HepG2 (cell line): Measurements from ENCODE around the gene NKD1. TPM values are rescaled to one million over a fixed set of nuclear protein-coding genes. Genes with fewer than 3 reads are reported as not detected.

ENCODE experiments used
- ATAC-seq: fragments of 200-7000 bp; cut with Tn5 transposase; 3 replicates; pipeline ENCODE4 v1.9.1; 2020; ENCODE audit warnings: mild to moderate bottlenecking, moderate library complexity
- BruUV-seq: library from RNA; stranded (reverse); fragments of 400-500 nt; replicated peaks from 2 replicates; lab custom pipeline; 2021; lab: Mats Ljungman, UMichigan
- CTCF ChIA-PET: fragments of 300-600 bp; formaldehyde crosslinking; extraction: SDS; loops from one replicate; lab custom pipeline; 2021; ENCODE audit warnings: low total read pairs, inconsistent platforms, low intra/inter-chr PET ratio; lab: Yijun Ruan, JAX
- POLR2A ChIA-PET: fragments of 350-600 bp; sonication (Branson Sonifier 250); formaldehyde crosslinking; loops from one replicate; lab custom pipeline; 2020; ENCODE audit warnings: antibody characterized with exemption, inconsistent platforms; lab: Yijun Ruan, JAX
- DNase-seq: peaks from one replicate; pipeline ENCODE4 v3.0.0-alpha.2; 2015; ENCODE audit warnings: low spot score
- FAIRE-seq: peaks from 3 replicates; lab custom pipeline; 2011; peaks lifted over from hg19 to GRCh38; lab: Jason Lieb, UNC
- H2AFZ ChIP-seq: one replicate; pipeline ENCODE4 v1.6.1; 2011; ENCODE audit warnings: low read length, inconsistent platforms
- H3K27ac ChIP-seq: fragments of 300-600 bp; 3 replicates; pipeline ENCODE4 v1.8.0; 2011; ENCODE audit warnings: mixed run types, mild to moderate bottlenecking, mixed read lengths, low read length, inconsistent platforms; ENCODE audit not compliant: insufficient read depth; ENCODE audit errors: extremely low read length
- H3K27me3 ChIP-seq, 2 experiments: fragments of 200-600 bp in 1 of 2; 2 replicates in 1 of 2; 3 replicates in 1 of 2; pipeline versions ENCODE4 v1.6.0 to v1.8.0; 2011; ENCODE audit warnings: low read length in 2 of 2, mild to moderate bottlenecking in 2 of 2, moderate library complexity in 2 of 2, inconsistent platforms in 1 of 2; ENCODE audit not compliant: insufficient read depth in 2 of 2, control insufficient read depth in 1 of 2
- H3K36me3 ChIP-seq, 2 experiments: fragments of 200-600 bp in 1 of 2; replicated peaks in 1 of 2; 2 replicates in 1 of 2; 3 replicates in 1 of 2; pipeline versions ENCODE4 v1.5.1 to v1.8.0; 2011; ENCODE audit warnings: low read length in 2 of 2, inconsistent platforms in 1 of 2; ENCODE audit not compliant: insufficient read depth in 2 of 2, control insufficient read depth in 1 of 2
- H3K4me1 ChIP-seq: 2 replicates; pipeline ENCODE4 v1.5.1; 2012; ENCODE audit warnings: low read length, inconsistent platforms; ENCODE audit not compliant: insufficient read depth
- H3K4me2 ChIP-seq: 2 replicates; pipeline ENCODE4 v1.6.0; 2011; ENCODE audit warnings: low read depth, low read length, inconsistent platforms
- H3K4me3 ChIP-seq, 3 experiments: fragments of 200-600 bp in 1 of 3; sonication (generic), shearing (Covaris generic) in 1 of 3; replicated peaks in 1 of 3; 2 replicates each; pipeline ENCODE4 v1.5.1; 2011 to 2016; ENCODE audit warnings: low read length in 3 of 3, inconsistent platforms in 2 of 3, low read depth in 2 of 3, mild to moderate bottlenecking in 2 of 3, control low read depth in 1 of 3, mixed read lengths in 1 of 3; ENCODE audit not compliant: insufficient read depth in 1 of 3
- H3K79me2 ChIP-seq: one replicate; pipeline ENCODE4 v1.6.1; 2011; ENCODE audit warnings: low read length, inconsistent platforms; ENCODE audit not compliant: insufficient read depth
- H3K9ac ChIP-seq: 2 replicates; pipeline ENCODE4 v1.6.0; 2011; ENCODE audit warnings: mild to moderate bottlenecking, low read depth, low read length, inconsistent platforms; ENCODE audit not compliant: insufficient read depth
- H3K9me3 ChIP-seq: 2 replicates; pipeline ENCODE4 v1.5.1; 2012; ENCODE audit warnings: mild to moderate bottlenecking, low read length
- H4K20me1 ChIP-seq: 2 replicates; pipeline ENCODE4 v1.6.0; 2011; ENCODE audit warnings: inconsistent platforms, mild to moderate bottlenecking, low read length, moderate library complexity; ENCODE audit not compliant: insufficient read depth
- CBX1 ChIP-seq: IDR thresholded peaks from one replicate; pipeline ENCODE4 v1.6.1; 2016; ENCODE audit warnings: antibody characterized with exemption, low read depth
- FOXK1 ChIP-seq: sonication (generic); formaldehyde crosslinking; IDR thresholded peaks from 2 replicates; pipeline ENCODE4 v1.4.0; 2020; ENCODE audit warnings: low read depth, missing genetic modification reagents, borderline replicate concordance
- MEIS1 ChIP-seq: sonication (generic); formaldehyde crosslinking; IDR thresholded peaks from 2 replicates; pipeline ENCODE4 v1.9.0; 2021; ENCODE audit warnings: mild to moderate bottlenecking, missing genetic modification reagents, moderate library complexity, borderline replicate concordance
- TARDBP ChIP-seq: sonication (generic); formaldehyde crosslinking; IDR thresholded peaks from 2 replicates; pipeline ENCODE4 v1.8.0; 2022; ENCODE audit warnings: mild to moderate bottlenecking, missing genetic modification reagents
- ZFX ChIP-seq: sonication (generic); formaldehyde crosslinking; IDR thresholded peaks from 2 replicates; pipeline ENCODE4 v1.4.0; 2020; ENCODE audit warnings: mild to moderate bottlenecking, low read depth, missing genetic modification reagents, moderate library complexity
- ZNF878 ChIP-seq: sonication (generic); formaldehyde crosslinking; IDR thresholded peaks from 2 replicates; pipeline ENCODE4 v1.8.1; 2023; ENCODE audit warnings: mild to moderate bottlenecking, missing genetic modification reagents, moderate library complexity
- WGBS: methylation state at CpG from one replicate; pipeline ENCODE4 v1.1.6; 2017; ENCODE audit warnings: low lambda C conversion rate; 5-methylcytosine and 5-hydroxymethylcytosine counted together
- in situ Hi-C: cut with HindIII; loops from 2 replicates; pipeline ENCODE4 v1.10.0; 2017; ENCODE audit warnings: low pct_unique_long_range_greater_than_20kb; ENCODE audit not compliant: extremely low pct_ligation_motif_present
- intact Hi-C: fragments of 100-400 bp; cut with micrococcal nuclease; formaldehyde crosslinking; loops from one replicate; pipeline ENCODE4 v1.10.0; 2022; ENCODE audit not compliant: unreplicated experiment
- polyA plus RNA-seq, 8 experiments: library from polyadenylated mRNA; depleted of rRNA in 3 of 8; stranded (reverse) in 7 of 8; unstranded in 1 of 8; fragments of >200 nt; fragmentation: Illumina TruSeq in 4 of 8; extraction: Trizol in 4 of 8; gene quantifications; 2 replicates each; pipeline versions ENCODE4 v1.2.1 to v1.2.3, GENCODE V29; 2011 to 2016; ENCODE audit warnings: low read depth in 4 of 8, missing spikeins in 1 of 8, mixed read lengths in 1 of 8; ENCODE audit not compliant: insufficient read depth in 1 of 8
- total RNA-seq, 5 experiments: library from RNA; depleted of rRNA; stranded (reverse); fragments of >200 nt; fragmentation: Illumina TruSeq; extraction: Trizol; gene quantifications; 2 replicates each; pipeline ENCODE4 v1.2.3, GENCODE V29; 2016; ENCODE audit warnings: low read depth in 1 of 5
- TF ChIP-seq, protein P1 (sequence below): sonication (generic); formaldehyde crosslinking; conservative IDR thresholded peaks from 2 replicates; pipeline ENCODE4 v1.4.0; 2020; ENCODE audit warnings: mild to moderate bottlenecking, missing genetic modification reagents, moderate library complexity
- TF ChIP-seq, protein P2 (sequence below): sonication (generic); formaldehyde crosslinking; conservative IDR thresholded peaks from 2 replicates; pipeline ENCODE4 v1.4.0; 2020; ENCODE audit warnings: missing genetic modification reagents
- TF ChIP-seq, protein P3 (sequence below): IDR thresholded peaks from 2 replicates; pipeline ENCODE4 v1.6.1; 2016
- TF ChIP-seq, protein P4 (sequence below): sonication (generic); formaldehyde crosslinking; IDR thresholded peaks from 2 replicates; pipeline ENCODE4 v1.4.0; 2020; ENCODE audit warnings: missing genetic modification reagents, borderline replicate concordance

The NKD1 gene
- total and polyA plus RNA-seq, 2 of the 13 experiments (the other 11 are each of a cell fraction or from before 2014, with no cell fraction given), result 70.4 to 121 TPM

DNA sequence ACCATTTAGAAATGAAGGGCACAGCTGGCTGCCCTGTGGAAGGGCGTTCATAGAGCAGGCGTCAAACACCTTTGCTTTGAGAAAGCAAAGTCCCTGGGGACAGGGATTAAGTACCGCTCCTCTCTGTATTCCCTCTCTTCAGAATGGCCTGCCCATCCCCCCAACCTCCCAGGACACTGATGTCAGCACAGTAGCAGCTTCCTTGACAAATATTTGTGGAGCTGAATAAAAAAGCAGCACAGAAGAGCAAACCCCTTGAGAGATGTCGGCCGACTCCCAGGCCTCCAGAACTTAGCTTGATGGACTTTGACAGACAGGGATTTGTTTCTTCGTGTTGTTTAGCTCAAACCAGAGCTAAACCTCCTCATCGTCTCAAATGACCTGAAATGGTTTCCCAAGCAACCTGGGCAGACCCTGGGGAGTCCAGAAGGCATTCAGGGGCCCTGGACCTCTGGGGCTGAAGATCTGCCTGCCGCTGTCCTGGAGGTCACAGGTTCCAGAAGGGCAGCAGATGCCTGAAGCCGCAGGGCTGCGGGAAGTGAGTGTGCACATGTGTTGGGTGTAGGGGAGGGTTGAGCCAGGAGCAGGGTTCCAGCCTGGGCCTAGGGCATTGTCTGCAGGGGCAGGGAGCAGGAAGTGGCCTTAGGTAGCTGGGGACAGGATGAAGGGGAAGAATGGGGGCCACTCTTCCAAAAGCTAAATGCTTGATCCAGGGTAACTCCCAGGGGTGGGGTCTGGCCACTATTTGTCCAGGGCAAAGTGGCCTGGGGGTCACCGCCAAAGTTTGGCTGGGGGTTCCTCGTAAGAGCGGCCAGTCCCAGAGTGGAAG, 42.3 kb upstream of the NKD1 start:
- peak; percentile 80 for DNase-seq
- Histone ChIP-seq H3K27ac (peak overlapping the region; percentile 77), H3K4me3 (peak overlapping the region; percentile 32 to 71 (median 58)), H3K79me2 (peaks cover 53% of the 10 kb centered on the region), H3K4me1 (peaks cover 98% of the 10 kb centered on the region), H3K9me3 (peaks cover 7% of the 10 kb centered on the region; the same call in 1 of the 2 replicates), H3K9ac (peak overlapping the region; percentile 72), H3K36me3 (0 out of 5 replicates have a peak, but pooled peaks cover 0 to 1% of the 10 kb centered on the region in 2 experiments), H4K20me1 (no peaks in the 10 kb centered on the region), H3K27me3 (no peaks in the 10 kb centered on the region), H2AFZ (peak overlapping the region; percentile 33), H3K4me2 (peak overlapping the region; percentile 81)
- intact Hi-C loops (loop anchor here (2.0 to 5.0 kb wide), 3 partner anchors 15 to 41 kb away; partner anchors contain the start of gene NKD1), in situ Hi-C loops (loop anchor here (5.0 kb wide), 2 partner anchors 39 to 134 kb away; no protein-coding TSS in a partner anchor)
- 17% methylated on average over 12 of the region's 13 CpGs for WGBS
- no TSS peak for BruUV-seq
- CTCF ChIA-PET, result no interaction called here
- POLR2A ChIA-PET, result interaction anchor here (0.7 to 5.3 kb wide), 20 partner anchors 8 to 133 kb away, joined by 3 to 143 read pairs (median 4); partner anchors contain the start of gene NKD1
- ATAC-seq, result peak; percentile 82
- FAIRE-seq, result peak; percentile 44
- TF ChIP-seq, protein P1, sequence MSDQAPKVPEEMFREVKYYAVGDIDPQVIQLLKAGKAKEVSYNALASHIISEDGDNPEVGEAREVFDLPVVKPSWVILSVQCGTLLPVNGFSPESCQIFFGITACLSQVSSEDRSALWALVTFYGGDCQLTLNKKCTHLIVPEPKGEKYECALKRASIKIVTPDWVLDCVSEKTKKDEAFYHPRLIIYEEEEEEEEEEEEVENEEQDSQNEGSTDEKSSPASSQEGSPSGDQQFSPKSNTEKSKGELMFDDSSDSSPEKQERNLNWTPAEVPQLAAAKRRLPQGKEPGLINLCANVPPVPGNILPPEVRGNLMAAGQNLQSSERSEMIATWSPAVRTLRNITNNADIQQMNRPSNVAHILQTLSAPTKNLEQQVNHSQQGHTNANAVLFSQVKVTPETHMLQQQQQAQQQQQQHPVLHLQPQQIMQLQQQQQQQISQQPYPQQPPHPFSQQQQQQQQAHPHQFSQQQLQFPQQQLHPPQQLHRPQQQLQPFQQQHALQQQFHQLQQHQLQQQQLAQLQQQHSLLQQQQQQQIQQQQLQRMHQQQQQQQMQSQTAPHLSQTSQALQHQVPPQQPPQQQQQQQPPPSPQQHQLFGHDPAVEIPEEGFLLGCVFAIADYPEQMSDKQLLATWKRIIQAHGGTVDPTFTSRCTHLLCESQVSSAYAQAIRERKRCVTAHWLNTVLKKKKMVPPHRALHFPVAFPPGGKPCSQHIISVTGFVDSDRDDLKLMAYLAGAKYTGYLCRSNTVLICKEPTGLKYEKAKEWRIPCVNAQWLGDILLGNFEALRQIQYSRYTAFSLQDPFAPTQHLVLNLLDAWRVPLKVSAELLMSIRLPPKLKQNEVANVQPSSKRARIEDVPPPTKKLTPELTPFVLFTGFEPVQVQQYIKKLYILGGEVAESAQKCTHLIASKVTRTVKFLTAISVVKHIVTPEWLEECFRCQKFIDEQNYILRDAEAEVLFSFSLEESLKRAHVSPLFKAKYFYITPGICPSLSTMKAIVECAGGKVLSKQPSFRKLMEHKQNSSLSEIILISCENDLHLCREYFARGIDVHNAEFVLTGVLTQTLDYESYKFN (CRISPR knock-in tag), result peak; percentile 80
- TF ChIP-seq ZNF878 (CRISPR knock-in tag), result no peak
- no peak for TF ChIP-seq FOXK1 (CRISPR knock-in tag)
- peak; percentile 91 for TF ChIP-seq ZFX (CRISPR knock-in tag)
- TF ChIP-seq, protein P2, sequence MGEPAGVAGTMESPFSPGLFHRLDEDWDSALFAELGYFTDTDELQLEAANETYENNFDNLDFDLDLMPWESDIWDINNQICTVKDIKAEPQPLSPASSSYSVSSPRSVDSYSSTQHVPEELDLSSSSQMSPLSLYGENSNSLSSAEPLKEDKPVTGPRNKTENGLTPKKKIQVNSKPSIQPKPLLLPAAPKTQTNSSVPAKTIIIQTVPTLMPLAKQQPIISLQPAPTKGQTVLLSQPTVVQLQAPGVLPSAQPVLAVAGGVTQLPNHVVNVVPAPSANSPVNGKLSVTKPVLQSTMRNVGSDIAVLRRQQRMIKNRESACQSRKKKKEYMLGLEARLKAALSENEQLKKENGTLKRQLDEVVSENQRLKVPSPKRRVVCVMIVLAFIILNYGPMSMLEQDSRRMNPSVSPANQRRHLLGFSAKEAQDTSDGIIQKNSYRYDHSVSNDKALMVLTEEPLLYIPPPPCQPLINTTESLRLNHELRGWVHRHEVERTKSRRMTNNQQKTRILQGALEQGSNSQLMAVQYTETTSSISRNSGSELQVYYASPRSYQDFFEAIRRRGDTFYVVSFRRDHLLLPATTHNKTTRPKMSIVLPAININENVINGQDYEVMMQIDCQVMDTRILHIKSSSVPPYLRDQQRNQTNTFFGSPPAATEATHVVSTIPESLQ, result no peak
- TF ChIP-seq CBX1, result peak; percentile 42
- peak; percentile 33 for TF ChIP-seq TARDBP (CRISPR knock-in tag)
- TF ChIP-seq MEIS1, result peak; percentile 41; the same call in 1 of the 2 replicates
- TF ChIP-seq, protein P3, sequence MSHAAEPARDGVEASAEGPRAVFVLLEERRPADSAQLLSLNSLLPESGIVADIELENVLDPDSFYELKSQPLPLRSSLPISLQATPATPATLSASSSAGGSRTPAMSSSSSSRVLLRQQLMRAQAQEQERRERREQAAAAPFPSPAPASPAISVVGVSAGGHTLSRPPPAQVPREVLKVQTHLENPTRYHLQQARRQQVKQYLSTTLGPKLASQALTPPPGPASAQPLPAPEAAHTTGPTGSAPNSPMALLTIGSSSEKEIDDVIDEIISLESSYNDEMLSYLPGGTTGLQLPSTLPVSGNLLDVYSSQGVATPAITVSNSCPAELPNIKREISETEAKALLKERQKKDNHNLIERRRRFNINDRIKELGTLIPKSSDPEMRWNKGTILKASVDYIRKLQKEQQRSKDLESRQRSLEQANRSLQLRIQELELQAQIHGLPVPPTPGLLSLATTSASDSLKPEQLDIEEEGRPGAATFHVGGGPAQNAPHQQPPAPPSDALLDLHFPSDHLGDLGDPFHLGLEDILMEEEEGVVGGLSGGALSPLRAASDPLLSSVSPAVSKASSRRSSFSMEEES, result 0 out of 2 replicates have a peak, but pooled peaks have one; percentile 60
- TF ChIP-seq, protein P4, sequence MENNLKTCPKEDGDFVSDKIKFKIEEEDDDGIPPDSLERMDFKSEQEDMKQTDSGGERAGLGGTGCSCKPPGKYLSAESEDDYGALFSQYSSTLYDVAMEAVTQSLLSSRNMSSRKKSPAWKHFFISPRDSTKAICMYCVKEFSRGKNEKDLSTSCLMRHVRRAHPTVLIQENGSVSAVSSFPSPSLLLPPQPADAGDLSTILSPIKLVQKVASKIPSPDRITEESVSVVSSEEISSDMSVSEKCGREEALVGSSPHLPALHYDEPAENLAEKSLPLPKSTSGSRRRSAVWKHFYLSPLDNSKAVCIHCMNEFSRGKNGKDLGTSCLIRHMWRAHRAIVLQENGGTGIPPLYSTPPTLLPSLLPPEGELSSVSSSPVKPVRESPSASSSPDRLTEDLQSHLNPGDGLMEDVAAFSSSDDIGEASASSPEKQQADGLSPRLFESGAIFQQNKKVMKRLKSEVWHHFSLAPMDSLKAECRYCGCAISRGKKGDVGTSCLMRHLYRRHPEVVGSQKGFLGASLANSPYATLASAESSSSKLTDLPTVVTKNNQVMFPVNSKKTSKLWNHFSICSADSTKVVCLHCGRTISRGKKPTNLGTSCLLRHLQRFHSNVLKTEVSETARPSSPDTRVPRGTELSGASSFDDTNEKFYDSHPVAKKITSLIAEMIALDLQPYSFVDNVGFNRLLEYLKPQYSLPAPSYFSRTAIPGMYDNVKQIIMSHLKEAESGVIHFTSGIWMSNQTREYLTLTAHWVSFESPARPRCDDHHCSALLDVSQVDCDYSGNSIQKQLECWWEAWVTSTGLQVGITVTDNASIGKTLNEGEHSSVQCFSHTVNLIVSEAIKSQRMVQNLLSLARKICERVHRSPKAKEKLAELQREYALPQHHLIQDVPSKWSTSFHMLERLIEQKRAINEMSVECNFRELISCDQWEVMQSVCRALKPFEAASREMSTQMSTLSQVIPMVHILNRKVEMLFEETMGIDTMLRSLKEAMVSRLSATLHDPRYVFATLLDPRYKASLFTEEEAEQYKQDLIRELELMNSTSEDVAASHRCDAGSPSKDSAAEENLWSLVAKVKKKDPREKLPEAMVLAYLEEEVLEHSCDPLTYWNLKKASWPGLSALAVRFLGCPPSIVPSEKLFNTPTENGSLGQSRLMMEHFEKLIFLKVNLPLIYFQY, result no peak
